Measurements from ENCODE around the gene DKK3.

DNA sequence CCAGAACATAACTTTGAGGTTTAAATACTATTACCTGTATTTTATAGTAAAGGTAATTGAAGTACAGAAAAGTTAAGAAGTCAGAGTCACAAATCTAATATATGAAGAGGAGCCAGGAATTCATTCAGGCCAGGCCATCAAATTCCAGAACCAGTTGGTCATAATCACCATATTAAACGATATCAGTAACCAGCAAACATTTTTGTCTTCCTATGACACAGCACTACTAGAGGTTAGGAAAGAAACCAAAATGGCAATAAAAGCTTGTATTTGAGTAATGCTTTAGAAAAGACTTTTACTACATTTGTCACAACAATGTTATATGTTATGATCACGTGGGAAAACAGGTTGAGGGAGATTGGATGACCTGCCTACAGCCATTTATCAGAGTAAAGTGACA is 62.2 kb downstream of the DKK3 start:
- TF ChIP-seq CTCF (IDR thresholded peaks at IDR 0.05), result no peak
- no peak for TF ChIP-seq EZH2phosphoT487 (IDR thresholded peaks at IDR 0.05)

All from neural progenitor cell (in vitro differentiated cells).